NB4 (cell line): ENCODE data around the gene MBD3L2.
"Not testable (repeated sequence)": the region's sequence is repeated elsewhere in the genome, so short reads cannot be mapped to it uniquely, and the experiment has no call there.

Experiments used
- CTCF ChIP-seq: IDR thresholded peaks from one replicate; pipeline ENCODE4 v1.5.1; 2012; ENCODE audit warnings: low read depth, low read length
- MAX ChIP-seq: IDR thresholded peaks from 2 replicates; pipeline ENCODE4 v1.6.1; 2011; ENCODE audit warnings: low read depth, low read length
- POLR2A ChIP-seq: IDR thresholded peaks from 2 replicates; pipeline ENCODE4 v1.6.1; 2011; ENCODE audit warnings: mild to moderate bottlenecking; ENCODE audit not compliant: insufficient read length; ENCODE audit errors: extremely low read depth

GRCh38 chr19:7058576-7058975, 9.5 kb downstream of the MBD3L2 start, which contains the start of gene MBD3L3:
- TF ChIP-seq CTCF, POLR2A, MAX: not testable (repeated sequence)
